Measurements from ENCODE around the gene ARHGAP10.

Gene ARHGAP10

GRCh38 chr4:147825451-147826287, 93.8 kb downstream of the ARHGAP10 start:
- DNase-seq (ENCODE audit: low read depth), result no peak

DNA sequence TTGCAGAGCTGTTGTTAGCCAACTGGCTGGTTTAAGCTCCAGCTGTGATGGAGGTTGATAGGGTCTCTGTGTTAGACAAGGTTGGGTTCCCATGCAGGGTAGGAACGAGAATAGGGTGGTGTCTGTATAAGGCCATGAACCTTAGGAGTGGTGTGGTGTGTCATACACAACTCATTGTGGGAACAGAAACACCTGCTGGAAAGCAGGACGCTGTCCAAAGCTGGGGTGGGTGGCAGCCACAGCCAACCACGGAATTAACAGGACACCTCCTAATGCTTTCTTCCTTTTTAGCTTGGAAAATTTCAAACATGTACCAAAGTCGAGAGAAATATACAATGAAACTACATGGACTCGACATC, 94.4 kb downstream of the ARHGAP10 start:
- DNase-seq (ENCODE audit: low read depth), result no peak

- no peak for DNase-seq (ENCODE audit: low read depth)
Observed at GRCh38 chr4:147828331-147828905, 96.5 kb downstream of the ARHGAP10 start.

DNA sequence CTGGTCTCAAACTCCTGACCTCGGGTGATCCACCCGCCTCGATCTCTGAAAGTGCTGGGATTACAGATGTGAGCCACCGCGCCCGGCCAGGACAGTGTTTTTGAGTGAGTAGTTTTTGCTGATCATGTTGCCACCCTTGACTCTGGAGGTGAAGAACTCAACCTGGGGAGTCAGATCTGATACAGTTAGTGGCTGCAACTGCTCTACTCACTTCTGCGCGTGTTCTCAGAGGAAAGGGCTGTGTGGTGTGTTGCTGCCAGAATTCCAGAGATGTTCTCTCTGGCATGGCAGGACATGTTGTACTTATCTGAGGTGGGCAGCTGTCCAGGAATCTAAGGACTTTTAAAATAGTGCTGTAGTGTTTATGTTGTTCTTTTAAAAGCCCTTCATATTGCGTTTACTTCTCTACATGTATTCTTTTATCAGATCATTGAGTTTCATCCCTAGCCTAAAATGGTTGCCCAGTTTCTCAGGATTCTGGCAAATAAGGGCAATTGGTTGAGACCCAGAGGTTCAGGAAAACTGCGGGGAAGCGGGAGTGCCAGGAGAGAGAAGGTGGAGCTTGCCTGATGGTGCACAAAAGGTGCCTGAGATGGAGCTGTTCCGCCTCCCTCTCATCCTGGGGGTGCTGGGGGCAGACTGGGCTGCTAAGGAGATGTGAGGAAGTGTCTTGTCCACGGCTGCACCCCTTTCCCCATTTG, 97.7 kb downstream of the ARHGAP10 start:
- no peak for DNase-seq (ENCODE audit: low read depth)

- no peak for DNase-seq (ENCODE audit: low read depth)
Observed at GRCh38 chr4:147830102-147830463, 98.2 kb downstream of the ARHGAP10 start.

DNA sequence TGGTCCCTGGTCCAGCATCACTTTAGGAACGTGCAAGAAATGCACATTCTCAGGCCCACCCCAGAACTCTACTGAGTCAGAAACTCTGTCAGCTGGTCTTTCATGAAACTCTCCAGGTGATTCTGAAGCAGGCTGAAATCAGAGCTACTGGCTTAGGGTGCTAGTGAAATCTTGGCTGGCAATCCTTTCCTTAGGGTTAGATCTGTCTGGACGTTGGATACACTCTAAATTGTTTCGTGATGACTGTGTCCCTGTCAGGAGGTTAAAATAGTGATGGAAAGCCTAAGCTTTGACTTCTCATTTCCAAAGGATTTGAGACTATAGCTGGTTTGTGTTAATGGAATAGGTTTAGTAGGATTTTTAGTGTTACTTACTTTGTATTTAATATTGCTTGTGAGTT, 99.1 kb downstream of the ARHGAP10 start:
- DNase-seq (ENCODE audit: low read depth), result no peak

- DNase-seq (ENCODE audit: low read depth), result no peak
Observed at GRCh38 chr4:147831551-147832171, 99.8 kb downstream of the ARHGAP10 start.

DNA sequence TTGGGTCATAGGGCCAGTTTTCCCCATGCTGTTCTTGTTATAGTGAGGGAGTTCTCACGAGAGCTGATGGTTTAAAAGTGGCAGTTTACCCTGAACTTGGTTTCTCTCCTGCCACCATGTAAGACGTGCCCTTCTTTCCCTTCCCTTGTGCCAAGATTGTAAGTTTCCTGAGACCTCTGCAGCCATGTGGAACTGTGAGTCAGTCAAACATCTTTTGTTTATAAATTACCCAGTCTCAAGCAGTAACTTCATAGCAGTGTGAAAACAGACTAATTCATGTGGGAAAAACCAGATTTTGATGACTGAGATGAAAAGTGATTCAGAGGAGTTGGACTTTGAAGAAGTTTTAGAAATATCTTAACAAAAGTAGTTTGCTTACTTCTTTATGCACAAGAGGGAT, 101.4 kb downstream of the ARHGAP10 start:
- no peak for DNase-seq (ENCODE audit: low read depth)

- DNase-seq (ENCODE audit: low read depth), result no peak
Observed at GRCh38 chr4:147833741-147834140, 101.9 kb downstream of the ARHGAP10 start.

DNA sequence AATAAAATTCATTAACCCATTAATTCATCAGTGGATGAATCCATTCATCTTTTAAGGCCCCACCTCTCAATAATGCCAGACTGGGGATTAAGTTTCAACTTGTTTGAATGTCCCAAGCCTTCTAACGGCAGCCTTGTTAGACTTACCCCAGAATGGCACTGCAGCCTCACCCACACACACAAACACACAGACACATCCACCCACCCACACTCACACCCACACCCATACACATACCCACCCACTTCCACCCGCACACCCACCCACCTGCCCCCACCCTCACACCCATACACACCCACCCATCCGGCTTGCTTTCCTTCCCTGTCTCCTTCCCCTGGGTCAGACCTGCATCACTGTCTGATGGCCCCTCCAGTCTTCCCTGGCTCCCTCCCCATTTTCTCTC, 102.6 kb downstream of the ARHGAP10 start:
- DNase-seq (ENCODE audit: low read depth), result no peak

DNA sequence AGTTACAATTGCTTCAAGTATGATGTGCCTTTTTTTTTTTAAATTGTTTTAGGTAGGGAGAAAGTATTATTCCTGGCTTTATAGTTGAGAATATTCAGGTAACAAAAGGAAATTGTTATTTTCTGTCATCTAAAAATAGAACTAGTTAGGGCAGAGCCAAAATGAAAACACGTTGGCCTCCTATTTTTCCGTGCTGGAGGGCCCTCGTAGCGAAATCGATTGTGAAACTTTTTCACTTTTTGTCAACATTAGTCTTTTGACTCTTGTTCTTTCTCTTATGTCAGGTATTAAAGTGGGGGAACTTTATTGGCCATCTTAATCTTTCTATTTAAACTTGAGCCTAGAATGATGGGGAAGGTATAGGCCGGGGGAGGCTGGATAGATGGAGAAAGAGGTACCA, 104.9 kb downstream of the ARHGAP10 start:
- no peak for DNase-seq (ENCODE audit: low read depth)

GRCh38 chr4:147837435-147837834, 105.5 kb downstream of the ARHGAP10 start:
- DNase-seq (ENCODE audit: low read depth), result no peak

DNA sequence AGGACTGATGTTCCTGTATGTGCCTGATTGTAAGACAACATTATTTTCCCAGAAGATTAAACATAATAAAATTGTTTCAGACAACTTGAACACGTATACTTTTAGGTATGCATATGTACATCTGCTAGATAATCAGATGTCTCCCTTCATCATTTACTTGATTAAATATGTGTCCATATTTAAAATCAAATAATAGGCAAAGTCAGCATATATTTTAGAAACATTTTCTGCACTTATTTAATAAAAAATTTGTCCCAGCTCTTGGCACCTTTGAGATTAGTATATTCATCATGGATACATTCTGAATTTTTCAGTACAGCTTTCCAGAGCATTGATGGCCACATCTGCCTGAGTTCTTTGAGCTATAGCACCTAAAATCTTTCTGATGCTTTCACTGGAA, 106.0 kb downstream of the ARHGAP10 start:
- DNase-seq (ENCODE audit: low read depth), result no peak

GRCh38 chr4:147839200-147839599, 107.3 kb downstream of the ARHGAP10 start:
- no peak for DNase-seq (ENCODE audit: low read depth)

DNA sequence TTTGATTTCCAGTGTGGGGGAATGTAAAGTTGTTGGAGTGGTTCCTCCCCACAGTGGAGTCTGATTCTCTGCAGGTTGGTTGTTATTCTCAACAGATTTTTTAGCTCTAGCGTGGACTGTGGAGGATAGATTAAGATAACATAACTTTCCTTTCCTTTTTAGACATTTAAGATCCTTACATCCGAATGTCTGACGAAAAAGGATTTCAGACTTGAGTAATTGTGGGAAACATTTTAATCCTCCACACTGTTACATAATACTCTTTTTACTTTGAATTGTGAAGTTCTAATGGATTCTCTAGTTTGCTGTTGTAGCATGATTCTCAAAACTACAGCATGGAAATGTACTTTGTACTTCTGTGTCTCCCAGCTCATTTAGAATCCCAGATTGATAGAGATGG, 107.8 kb downstream of the ARHGAP10 start:
- no peak for DNase-seq (ENCODE audit: low read depth)

- DNase-seq (ENCODE audit: low read depth), result no peak
Observed at GRCh38 chr4:147840838-147841738, 109.2 kb downstream of the ARHGAP10 start.

DNA sequence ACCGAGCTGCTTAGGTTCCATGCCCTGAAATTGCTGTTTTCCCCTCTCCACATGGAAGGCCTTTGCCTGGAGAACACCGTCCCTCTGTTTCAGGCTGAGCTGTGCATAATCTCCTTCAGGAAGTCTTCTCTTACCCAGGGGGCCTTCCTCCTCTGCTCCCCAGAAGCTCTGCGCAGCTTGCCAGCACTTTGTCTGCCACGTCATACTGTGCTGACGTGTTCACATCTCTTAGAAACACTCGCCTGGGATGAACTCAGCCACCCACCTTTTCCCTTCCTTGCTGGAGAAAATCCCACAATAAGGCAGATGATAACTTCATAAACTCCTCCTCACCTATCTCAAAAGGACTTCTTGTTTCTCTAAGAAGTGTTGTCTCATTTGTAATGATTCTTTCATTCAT, 110.7 kb downstream of the ARHGAP10 start:
- DNase-seq (ENCODE audit: low read depth), result no peak

GRCh38 chr4:147843162-147843561, 111.3 kb downstream of the ARHGAP10 start:
- DNase-seq (ENCODE audit: low read depth), result no peak

GRCh38 chr4:147844781-147845180, 112.9 kb downstream of the ARHGAP10 start:
- DNase-seq (ENCODE audit: low read depth), result no peak

DNA sequence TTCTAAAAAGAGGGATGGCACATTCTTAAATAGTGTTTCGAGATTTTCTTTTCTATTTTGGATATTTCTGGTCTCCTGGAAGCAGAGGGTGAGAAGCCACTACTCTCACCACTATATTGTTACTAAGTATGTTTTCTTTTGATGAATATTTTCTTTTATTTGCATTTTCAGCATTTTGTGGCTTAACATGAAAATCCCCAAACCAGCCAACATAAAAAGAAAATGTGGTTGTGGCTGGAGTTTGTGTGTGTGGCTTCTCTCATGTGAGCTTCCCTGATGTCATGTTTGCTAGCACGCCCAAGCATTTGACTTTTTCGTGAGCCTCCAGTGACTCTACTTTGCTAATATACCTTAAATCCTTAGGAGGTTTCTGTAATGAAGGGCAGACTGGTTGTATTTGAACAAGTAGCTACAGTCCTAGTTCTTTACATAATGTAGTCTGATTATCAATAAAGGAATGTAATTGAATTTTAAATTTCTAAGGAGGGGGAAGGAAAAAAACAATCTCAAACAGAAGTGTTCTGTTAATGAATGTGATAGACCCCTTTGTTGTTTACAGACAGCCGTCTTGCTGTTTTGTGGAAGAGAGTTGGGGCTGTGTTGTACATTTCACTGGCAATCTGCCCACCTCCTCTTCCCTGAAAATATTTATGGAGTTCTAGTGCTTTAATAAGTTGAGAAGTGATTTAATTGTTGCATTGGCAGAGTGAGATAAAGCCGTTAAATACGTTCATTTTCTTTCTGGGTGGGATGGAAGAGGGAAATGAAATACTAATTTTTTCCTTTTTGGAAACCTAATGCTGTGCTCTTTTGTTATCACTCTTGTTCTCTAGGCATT, 114.6 kb downstream of the ARHGAP10 start:
- DNase-seq (ENCODE audit: low read depth), result no peak
